ENCODE results near the gene ZDHHC8.

DNA sequence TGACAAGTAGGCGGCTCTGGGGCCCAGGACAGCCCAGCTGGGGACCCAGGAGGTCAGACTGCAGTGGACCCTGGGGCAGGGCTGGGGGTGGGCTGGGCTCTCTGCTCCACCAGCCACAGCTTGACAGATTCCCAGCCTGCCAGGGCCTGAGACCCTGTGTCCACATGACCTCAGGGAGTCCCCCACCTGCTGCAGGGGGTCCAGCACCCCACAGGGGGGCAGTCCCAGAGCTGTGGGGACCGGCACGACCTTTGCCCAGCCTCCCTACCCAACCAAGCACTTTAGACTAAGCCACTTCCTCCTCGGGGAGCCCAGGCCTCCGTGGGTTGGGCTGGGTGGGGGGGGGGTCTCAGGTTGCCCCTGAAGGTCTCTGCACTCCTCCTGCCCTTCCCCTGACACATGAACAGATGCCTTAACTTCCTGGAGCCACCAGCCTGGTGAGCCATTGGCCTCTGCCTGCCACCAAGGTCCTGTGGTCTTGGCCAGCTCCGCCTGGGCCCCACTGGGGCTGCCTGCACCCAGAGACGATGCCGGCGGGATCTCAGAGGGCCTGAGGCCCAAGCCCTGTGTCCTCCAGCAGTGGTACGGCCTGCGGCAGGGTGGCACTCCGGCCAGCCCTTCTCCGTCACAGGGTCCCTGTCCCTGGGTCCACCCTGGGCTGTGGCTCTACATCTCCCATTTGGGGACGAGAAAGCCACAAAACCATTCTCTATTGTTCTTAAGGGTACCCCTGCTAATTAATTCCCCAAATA, 15.8 kb downstream of the ZDHHC8 start:
- TF ChIP-seq, protein P1, sequence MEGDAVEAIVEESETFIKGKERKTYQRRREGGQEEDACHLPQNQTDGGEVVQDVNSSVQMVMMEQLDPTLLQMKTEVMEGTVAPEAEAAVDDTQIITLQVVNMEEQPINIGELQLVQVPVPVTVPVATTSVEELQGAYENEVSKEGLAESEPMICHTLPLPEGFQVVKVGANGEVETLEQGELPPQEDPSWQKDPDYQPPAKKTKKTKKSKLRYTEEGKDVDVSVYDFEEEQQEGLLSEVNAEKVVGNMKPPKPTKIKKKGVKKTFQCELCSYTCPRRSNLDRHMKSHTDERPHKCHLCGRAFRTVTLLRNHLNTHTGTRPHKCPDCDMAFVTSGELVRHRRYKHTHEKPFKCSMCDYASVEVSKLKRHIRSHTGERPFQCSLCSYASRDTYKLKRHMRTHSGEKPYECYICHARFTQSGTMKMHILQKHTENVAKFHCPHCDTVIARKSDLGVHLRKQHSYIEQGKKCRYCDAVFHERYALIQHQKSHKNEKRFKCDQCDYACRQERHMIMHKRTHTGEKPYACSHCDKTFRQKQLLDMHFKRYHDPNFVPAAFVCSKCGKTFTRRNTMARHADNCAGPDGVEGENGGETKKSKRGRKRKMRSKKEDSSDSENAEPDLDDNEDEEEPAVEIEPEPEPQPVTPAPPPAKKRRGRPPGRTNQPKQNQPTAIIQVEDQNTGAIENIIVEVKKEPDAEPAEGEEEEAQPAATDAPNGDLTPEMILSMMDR (IDR thresholded peaks at IDR 0.05) = no peak
- no peak for TF ChIP-seq POLR2A (IDR thresholded peaks at IDR 0.05)
